ENCODE data around the gene MRGPRF.
"Not testable (repeated sequence)": the region's sequence is repeated elsewhere in the genome, so short reads cannot be mapped to it uniquely, and the experiment has no call there.

The MRGPRF gene

DNA sequence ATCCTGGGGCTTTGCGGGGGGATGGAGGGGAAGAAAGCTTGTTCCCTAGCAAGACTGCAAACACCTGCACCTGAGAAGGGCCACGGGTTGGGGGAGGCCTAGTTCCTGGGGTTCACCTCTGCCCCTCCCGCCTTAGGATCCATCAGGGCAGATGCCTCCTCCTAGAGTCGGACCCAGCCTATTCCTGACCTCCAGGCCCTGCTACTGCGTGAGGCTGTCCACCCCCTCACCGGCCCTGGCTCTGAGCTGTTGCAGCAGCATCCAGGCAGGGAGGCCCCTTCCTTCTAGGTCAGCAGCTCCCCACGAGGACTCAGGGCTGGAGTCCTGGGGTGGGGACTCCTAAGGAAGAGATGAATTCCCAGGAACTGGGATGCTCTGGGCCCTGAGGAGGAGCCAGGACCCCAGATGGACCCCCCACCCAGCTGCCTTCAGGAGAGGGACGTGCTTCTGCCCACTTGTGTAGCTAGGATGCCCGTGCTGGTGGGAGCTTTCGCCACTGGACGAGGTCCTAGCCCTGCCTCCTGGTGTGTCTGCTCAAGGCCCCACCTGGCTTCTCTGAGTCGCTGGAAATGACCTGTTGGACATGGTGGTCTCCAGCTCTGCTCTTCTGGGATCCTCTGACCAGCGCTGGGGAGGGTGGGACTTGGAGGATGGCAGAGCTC is 10.3 kb downstream of the MRGPRF start:
- DNase-seq (ENCODE audit: low read depth), result no peak

DNA sequence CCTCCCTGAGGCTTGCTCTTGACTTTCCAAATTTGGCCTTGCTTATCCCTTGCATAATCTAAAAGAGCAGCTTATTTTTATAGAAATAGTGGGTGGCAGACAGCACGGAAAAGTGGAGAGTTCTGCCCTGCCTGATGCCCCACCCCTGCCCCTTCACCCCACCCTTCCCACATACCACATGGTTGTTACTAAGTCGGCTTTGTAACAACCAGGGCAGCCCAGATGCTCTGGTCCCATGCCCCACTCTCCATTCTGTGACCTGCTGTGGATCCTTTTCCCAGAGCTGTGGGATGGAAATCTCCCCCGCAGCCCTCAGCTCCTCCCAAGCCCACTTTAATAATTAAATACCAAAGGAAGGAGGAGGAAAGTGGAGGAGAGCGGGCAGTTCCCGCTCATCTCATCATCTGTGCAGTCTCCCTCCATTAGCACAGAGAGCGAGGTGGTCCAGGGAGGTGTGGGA is 10.9 kb downstream of the MRGPRF start:
- DNase-seq (ENCODE audit: low read depth), result no peak

DNA sequence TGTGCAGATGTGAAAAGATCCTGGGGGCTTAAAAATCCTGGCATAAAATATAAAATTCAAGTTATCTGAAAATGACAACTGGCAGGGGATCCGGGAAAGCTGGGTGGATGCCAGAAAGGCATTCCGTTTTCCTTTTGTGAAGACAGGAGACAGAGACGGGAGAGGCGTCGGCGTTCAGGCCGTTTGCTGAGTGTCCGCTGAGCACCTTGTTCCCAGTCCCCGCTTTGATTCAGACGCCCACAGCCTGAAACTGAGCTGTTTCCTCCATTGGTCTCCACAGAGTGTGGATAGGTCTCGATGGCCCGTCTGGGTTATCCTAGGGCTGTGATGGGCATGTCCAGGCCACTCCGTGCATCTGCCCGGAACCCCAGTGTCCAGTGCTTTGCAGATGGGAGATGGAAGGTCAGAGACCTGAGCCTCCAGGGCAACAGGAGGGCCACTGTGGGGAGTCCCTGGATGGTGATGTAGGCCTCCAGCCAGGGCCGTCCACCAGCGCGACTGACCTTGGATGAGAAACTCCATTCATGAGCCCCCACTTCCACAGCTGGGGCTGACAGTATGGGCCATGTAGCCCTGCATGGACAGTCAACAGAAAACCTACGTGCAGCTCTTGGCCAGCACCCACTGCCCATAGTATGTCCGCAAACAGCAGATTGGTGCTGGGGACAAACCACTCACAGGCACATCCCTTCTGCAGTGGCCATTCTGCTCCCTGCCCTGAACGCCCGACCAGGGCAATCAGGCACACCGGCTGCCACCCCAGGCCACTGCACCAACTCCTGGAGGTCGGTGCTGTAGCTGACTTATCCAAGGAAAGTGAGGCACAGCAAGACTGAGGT is 11.6 kb downstream of the MRGPRF start:
- no peak for DNase-seq (ENCODE audit: low read depth)

DNA sequence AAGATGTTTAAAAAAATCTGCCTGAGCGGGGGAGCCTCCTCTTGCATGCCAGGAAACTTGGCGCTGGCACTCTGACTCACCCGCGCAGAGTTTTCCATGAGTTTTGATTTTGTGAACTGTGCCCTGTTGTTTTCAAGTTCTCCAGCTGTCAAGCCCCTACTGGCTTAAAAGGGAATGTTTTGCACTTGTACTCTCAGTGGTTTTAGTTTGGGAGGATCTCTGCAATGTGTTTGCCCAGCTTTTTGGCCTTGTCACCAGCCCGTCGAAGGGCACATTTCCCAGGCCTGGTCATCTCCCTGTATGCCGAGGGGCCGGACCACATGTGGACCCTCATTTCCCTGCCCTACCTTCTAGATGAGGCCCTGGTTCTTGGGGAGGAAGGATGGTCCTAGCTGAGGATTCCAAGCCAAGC is 12.2 kb downstream of the MRGPRF start:
- no peak for DNase-seq (ENCODE audit: low read depth)

DNA sequence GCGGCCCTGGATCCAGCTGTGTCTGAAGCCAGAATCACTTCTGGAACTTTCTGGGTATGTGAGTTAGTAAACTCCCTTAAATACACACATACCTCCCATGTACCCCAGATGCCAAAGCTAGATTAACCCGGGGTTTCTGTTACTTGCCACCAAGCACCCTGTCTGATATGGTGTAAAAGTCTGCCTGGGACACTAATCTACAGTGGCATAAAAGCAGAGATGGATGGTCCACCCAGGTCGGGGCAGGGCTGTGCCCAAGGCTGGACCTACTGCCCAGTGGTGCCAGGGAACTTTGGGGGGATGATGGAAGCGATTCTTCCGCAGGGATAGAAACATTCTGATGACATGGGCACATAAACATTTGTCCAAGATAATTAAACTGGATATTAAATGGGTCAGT is 12.7 kb downstream of the MRGPRF start:
- DNase-seq (ENCODE audit: low read depth), result no peak

DNA sequence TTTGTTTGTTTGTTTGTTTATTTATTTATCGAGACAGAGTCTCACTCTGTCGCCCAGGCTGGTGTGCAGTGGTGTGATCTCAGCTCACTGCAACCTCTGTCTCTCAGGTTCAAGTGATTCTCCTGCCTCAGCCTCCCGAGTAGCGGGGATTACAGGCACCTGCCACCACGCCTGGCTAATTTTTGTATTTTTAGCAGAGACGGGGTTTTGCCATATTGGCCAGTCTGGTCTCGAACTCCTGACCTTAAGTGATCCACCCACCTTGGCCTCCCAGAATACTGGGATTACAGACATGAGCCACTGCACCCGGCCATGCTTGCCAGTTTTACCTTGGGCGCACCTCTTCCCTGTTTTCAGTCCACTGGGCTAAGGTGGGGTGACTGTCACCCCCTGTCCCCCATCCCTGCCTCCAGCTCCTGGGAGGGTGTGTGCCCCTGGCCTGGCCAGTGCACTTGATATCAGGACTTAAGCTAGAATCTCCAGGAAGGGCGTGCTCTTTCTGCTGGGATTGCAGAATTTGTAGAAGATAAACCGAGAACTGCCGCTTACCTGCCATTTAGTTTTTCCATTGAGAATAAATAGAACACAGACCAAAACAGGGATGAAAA is 13.2 kb downstream of the MRGPRF start:
- not testable (repeated sequence) for DNase-seq (ENCODE audit: low read depth)

DNA sequence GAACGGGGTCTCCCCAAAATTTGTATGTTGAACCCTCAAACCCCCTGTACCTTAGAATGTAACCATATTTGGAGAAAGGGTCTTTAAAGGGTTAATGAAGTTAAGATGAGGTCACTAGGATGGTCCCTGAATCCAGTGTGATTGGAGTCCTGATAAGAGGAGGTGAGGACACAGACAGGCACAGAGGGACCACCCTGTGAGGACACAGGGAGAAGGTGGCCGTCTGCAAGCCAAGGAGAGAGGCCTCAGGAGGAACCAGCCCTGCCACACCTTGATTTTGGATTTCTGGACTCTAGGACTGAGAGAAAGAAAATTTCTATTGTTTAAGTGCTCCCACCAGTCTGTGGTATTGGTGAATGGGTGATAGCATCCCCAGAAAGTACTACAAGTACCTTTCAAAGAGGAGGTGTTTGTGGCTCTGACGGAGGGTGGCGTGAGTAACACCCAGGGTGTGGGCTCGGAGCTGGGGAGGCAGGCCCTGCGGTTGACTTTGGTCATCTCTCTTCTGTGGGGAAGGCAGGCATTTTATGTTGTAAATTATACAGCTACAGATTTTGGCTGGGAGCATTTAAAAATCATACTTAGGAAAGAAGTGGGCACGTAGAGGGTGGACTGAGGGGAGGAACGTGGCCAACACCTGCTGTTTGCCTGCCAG is 13.8 kb downstream of the MRGPRF start:
- DNase-seq (ENCODE audit: low read depth), result peak; percentile 7

DNA sequence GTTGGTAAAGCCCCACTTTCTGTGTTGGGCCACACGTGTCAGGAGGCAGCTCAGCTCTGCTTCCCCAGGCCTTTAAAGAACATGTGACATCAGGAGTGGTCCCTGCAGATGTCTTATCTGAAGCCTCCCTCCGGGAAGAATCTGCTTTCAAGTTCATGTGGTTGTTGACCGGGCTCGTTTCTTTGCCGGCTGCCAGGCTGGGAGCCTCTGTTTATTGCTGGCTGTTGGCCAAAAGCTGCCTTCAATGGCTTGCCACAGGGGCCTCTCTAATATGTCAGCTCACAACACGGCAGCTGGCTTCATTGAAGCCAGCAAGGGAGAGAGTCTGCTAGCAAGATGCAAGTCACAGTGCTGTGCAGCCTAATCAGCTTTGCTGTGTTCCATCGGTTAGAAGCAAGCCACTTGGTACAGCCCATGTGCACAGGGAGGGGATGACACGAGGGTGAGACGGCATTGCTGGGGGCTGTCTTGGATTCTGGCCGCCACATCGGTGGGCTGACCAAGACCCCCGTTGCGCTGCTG is 14.6 kb downstream of the MRGPRF start:
- no peak for DNase-seq (ENCODE audit: low read depth)

DNA sequence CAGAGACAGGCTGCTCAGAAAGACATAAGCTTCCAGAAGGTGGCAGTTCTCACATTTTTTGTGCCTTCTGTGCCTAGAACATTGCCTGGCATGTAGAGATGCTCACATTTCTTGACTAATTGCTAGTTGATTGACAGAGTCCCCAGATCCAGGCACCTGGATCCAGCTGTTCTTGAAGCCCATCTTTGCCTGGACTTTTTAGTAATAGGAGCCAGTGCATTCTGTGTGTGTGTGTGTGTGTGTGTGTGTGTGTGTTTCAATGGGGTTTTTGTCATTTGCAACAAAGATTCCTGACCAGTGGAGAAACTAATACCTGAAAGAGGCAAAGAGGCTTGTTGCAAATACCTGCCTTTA is 15.1 kb downstream of the MRGPRF start:
- DNase-seq (ENCODE audit: low read depth), result no peak

DNA sequence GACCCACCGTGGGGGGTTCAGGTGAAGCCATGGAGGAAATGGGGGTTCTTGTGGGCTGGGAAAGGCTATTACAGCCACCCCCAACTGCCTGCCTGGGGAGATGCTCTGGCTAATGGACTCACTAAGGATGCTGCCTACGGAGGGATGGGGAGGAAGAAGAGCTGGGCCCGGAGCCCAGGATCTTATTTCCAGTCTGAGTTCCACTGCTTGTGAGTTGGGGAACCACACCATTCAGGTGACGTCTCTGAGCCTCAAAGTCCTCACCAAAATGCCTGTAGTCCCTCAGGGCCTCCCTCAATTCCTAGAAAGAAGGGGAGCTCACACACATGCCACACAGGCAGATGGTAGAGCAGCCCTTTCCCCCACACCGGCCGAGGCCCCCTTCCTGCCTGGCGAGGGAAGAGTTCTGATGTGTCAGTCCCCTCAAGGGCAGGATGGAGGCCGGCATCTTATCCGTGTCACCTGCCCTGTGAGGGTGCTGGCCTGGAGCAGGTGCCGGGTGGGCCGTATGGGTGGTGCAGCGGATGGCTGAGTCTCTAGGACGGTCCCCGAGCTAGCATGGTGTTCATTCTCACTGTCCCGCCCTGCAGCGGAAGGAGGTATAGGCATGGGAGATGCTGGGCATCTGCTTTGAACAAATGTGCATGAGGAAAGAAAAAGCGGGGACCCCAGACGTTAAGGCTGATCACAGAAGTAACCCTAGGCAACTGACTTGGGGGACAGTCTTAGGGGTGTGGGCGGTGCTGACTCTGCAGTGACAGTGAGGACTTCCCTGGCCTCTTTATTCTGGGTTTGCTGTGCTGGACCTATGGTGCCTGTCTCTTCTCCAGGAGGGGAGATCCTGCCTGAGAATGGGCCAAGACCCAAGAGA is 15.7 kb downstream of the MRGPRF start:
- no peak for DNase-seq (ENCODE audit: low read depth)

DNA sequence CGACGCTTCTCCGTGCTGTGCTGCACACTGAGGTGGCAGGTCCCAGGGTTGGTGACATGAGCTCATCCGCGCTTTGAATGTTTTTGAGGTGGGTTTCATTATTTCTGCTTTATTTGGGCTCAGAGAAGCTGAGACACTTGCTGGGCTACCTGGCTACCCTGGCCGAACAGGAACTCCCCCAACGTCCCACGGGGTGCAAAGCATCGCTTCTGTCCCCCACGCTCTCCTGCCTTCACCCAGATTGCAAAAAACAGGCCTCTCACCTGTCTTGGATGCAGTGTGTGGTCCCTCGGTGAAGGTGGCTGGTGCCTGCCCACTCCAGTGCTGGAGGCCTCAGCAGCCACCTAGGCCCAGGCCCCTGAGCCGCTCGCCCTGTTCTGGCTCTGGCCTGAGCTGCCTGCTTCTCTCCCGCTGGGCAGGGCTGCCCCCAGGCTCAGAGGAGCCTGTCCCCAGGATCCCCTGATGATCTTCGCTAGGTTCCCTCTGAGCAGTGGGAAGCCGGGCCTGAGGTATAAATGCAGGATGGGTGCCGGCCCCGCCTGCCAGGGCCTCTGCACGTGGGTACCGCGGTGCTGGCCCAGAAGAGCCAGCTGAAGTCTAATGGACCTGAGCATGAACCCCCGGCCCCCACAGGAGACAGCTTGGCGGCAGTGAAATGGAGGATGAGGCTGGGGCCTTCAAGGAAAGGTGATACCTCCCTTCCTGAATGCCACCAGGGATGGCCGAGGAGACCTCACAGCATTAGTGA is 16.5 kb downstream of the MRGPRF start:
- no peak for DNase-seq (ENCODE audit: low read depth)

DNA sequence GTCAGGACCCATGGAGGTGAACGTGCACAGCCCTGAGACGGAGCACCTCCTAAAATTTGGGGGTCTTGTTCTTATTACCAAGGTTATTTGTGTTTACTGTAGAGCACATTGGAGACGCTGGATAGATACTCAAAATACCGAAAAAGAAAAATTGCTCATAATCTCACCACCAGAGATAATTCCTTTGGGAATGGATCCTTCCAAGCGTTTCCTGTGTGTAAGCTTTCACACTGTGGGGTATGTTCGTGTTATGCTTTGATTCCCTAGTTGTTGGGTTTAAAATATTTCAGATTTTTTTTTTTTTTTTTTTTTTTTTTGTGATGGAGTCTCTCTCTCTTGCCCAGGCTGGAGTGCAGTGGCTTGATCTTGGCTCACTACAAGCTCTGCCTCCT is 18.2 kb downstream of the MRGPRF start:
- no peak for DNase-seq (ENCODE audit: low read depth)

DNA sequence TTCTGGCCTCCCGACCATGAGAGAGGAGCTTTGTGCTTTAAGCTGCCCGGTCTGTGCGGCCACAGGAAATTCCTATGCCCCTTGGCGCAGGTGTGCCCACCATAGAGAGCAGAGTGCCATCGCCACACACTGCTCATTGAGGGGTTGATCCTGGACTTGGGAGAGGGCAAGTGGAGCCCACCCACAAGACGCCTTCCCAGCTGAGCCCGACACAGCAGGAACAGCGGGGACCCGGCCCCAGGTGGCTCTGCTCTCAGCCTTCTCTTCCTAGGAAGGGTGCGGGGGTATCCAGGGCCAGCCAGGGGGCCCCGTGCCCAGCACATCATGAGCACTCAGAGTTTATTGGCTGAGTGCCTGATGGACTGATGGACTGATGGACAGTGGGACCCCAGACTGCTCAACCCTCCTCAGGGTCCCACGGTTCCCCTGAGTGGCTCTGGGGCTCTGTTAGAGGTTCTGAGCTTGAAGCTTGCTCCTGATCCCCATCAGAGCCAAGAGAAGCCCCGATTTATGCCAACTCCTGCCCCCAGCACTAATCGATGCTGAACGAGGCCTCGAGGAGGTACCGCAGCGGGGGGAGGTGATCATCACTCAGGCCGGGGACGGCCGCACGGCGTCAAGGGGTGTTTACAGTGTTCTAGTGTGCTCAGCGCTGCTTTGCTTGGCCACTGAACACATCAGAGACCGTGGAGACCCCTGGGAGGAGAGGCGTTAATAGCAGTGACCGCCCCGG is 18.7 kb downstream of the MRGPRF start:
- no peak for DNase-seq (ENCODE audit: low read depth)

DNA sequence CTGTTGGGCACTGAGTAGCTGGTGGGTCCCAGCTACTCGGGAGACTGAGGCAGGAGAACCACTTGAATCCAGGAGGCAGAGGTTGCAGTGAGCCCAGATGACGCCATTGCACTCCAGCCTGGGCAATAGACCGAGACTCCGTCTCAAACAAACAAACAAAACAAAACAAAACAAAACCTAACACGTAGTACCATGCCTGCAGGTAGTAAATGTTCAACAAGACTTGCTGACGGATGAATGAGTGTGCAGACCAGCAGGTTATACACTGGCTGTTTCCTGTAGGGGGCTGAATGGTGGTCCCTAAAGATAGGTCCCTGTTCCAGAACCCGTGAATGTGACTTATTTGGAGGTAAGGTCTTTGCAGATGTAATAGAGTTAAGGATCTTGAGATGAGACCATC is 19.5 kb downstream of the MRGPRF start:
- DNase-seq (ENCODE audit: low read depth), result no peak

DNA sequence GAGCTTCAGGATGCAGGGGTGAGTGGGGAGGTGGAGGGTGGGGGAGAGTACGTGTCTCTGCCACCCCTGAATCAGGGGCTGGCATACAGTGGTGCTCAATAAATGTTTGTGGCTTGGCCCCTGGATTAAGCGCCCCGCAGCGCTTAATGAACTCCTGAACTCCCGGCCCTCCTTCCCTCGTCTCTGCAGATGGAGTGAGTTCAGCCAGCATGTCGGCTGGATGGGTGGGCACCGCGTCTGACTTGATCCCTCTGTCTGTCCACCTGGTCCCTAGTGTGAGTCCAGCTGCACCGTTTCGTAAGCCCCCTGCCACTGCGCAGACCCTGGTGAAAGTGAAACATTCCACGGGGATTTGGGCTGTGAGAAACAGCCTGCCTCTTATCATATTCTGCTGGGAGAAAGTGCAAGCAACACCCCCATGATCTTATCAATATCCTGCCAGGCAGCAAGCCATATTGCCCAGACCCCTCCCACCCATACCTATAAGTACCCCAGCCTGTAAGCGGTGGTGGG is 20.2 kb downstream of the MRGPRF start:
- DNase-seq (ENCODE audit: low read depth), result no peak

DNA sequence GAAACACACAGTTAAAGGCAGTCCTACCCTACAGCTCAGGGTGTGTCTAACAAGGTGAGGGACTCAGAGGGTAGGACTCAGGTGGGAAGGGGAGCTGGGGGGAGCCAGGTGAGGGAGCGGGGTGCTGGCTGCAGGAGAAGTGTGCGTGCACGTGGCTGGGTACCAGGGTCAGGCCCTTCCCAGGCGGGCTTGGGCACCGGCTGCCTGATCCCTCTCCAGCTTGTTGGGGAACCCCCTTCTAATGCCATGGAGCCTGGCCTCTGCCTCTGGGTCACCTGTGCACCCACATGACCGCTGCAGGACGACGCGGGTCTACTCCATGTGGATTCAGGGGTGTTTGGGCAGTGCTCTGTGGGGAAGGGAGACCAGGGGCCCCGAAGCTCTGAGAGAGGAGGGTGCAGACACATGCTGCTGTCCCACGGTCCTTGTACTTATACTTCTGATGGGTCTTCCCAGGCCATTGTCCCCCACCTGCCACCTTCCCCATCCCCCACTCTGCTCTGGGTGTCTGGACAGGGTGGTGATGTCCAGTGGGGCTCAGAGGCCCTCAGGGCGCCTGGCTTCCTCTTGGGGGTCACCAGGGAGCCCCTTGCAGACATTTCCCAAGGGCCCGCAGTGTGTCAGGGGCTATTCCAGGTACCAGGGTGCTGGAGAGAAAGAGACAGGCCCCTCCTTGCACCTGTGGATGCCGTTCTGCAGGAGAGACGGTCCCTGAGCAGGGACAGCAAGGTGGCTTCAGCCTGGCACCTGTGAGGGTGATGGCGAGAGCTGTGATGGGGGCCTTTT is 21.9 kb downstream of the MRGPRF start:
- no peak for DNase-seq (ENCODE audit: low read depth)

DNA sequence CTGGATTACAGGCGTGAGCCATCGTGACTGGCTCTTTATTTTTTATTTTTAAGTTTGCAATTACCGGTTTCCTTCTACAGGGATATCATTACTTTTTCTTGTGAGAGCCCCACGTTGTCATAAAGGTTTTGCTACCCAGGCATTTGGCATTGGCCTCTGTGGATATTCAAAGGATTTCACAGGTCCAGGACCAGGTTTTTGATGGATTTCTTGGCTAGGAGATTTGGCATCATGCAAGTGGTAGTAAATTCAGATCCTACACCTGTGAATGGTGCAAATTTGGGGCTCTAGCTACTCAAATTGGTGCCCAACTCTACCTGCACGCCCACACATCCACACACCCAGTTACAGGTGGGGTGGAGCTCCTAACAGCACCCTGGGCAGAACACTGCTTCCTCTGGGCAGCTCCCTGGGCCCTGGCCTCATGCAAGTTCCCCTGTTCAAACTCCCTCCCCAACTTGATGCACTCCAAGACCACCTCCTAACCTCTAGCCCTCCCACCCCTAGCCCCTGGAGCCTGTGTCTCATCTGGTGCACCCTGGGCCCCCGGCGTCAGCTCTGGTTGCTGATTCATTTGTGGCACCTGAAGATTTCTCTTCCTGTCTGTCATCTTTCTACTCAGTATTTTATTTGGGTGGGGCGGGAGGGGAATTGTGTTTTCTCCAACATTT is 23.0 kb downstream of the MRGPRF start:
- no peak for DNase-seq (ENCODE audit: low read depth)

DNA sequence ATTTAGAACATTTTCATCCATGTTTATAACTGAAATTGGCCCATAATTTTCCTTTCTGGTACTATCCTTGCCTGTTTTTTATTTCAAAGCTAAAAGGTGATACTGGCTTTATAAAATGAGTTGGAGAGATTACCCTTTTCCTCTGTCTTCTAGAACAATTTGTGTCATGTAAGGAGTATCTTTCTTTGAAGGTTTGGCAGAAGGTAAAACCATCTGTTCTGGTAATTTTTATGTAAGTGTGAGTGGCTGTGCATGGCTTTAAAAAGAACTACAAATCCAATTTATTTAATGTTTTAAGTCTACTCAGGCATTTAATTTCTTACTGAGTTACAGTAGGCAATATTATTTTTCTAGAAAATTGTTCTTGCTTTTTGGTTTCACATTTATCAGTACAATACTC is 24.6 kb downstream of the MRGPRF start:
- DNase-seq (ENCODE audit: low read depth), result no peak
